Measurements from ENCODE around the gene ARHGAP32. TPM values are rescaled to one million over a fixed set of nuclear protein-coding genes. Genes with fewer than 3 reads are reported as not detected.
"Not testable (repeated sequence)": the region's sequence is repeated elsewhere in the genome, so short reads cannot be mapped to it uniquely, and the experiment has no call there.

Gene ARHGAP32
- total RNA-seq, 4 donors from 2014 or later: 10.0 to 53.7 (median 34.1) TPM

DNA sequence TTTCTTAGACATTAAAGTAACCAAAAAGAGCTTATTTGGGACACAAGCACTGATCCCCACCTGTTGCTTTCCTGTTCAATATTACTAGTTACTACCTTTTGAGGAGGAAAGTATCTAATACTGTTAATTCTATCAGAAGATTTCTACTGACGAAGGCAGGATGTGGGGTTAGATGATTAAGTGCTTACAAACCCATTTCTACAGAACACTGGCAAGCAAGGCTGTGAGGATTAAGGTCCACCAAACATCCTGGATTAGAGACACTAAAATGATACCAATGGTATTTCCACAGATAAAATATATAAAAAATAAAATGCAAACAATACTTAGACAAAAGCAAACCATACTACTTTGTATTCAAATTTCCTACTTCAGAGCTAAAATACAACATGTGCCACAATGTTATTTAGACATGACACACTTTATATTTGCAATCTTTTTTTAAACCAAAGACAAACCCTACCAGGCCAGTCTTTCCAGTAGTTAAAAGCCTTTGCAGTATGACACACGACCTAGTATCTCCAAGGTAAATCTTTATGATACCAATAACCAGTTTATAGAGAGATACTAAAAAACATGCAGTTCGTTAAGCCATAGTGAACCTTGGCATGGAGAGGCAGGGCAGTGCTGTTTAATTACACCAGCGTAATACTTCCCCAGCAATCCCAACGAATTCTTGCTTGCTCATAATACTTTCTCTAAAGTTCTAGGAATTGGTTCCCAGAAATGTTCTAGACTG lies 178.2 kb downstream of the ARHGAP32 start:
- DNase-seq: no peak
- H3K27me3 ChIP-seq: no peaks in the 10 kb centered on the region
- intact Hi-C loops (cut with DNase I; ENCODE audit: low total_unique reads): no loop called here
- no peaks in the 10 kb centered on the region for H3K9me3 ChIP-seq
- TF ChIP-seq, protein P1, sequence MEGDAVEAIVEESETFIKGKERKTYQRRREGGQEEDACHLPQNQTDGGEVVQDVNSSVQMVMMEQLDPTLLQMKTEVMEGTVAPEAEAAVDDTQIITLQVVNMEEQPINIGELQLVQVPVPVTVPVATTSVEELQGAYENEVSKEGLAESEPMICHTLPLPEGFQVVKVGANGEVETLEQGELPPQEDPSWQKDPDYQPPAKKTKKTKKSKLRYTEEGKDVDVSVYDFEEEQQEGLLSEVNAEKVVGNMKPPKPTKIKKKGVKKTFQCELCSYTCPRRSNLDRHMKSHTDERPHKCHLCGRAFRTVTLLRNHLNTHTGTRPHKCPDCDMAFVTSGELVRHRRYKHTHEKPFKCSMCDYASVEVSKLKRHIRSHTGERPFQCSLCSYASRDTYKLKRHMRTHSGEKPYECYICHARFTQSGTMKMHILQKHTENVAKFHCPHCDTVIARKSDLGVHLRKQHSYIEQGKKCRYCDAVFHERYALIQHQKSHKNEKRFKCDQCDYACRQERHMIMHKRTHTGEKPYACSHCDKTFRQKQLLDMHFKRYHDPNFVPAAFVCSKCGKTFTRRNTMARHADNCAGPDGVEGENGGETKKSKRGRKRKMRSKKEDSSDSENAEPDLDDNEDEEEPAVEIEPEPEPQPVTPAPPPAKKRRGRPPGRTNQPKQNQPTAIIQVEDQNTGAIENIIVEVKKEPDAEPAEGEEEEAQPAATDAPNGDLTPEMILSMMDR (IDR thresholded peaks at IDR 0.05): no peak
- TF ChIP-seq POLR2A (IDR thresholded peaks at IDR 0.05): no peak
- H3K4me3 ChIP-seq: no peak overlapping the region
- no peak overlapping the region for H3K27ac ChIP-seq
- H3K4me1 ChIP-seq: no peaks in the 10 kb centered on the region
- no peaks in the 10 kb centered on the region for H3K36me3 ChIP-seq

DNA sequence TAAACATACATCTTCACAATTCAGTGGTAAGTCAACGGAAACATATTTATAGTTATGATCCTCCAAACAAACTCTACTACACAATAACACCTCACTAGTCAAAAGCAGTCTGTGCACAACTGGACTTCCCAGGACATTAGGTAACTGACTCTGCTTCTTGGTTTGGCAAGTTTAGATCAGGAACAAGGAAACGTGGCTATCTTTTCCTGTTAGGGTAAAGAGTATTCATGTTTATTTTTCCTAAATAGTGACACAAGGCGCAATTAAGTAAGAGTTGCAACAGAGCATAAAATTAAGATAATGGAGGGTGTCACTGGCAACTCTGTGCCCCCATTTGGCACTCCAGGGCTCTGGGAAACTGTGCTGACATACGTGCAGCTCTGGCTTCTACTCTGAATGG lies 179.2 kb downstream of the ARHGAP32 start:
- Histone ChIP-seq H3K9me3 (no peaks in the 10 kb centered on the region), H3K27me3 (no peaks in the 10 kb centered on the region), H3K4me3 (no peak overlapping the region), H3K4me1 (no peaks in the 10 kb centered on the region), H3K27ac (no peak overlapping the region), H3K36me3 (no peaks in the 10 kb centered on the region)
- DNase-seq: no peak
- intact Hi-C loops (cut with DNase I; ENCODE audit: low total_unique reads): no loop called here
- no peak for TF ChIP-seq POLR2A (IDR thresholded peaks at IDR 0.05)
- TF ChIP-seq, protein P1 (IDR thresholded peaks at IDR 0.05): no peak

DNA sequence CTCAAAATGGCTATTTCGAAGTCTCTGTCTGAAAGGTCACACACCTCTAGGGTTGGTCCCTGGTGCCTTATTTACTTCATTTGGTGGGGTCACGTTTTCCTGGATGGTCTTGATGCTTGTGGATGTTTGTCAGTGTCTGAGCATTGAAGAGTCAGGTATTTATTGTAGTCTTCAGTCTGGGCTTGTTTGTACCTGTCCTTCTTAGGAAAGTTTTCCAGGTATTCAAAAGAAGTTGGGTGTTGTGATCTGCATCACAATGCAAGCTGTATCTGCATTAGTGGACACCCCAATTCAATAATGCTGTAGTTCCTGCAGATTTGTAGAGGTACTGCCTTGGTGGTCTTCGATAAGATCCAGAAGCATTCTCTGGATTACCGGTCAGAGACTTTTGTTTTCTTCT lies 186.0 kb downstream of the ARHGAP32 start:
- no peak for TF ChIP-seq POLR2A (IDR thresholded peaks at IDR 0.05)
- TF ChIP-seq, protein P1 (IDR thresholded peaks at IDR 0.05): no peak
- DNase-seq: no peak

DNA sequence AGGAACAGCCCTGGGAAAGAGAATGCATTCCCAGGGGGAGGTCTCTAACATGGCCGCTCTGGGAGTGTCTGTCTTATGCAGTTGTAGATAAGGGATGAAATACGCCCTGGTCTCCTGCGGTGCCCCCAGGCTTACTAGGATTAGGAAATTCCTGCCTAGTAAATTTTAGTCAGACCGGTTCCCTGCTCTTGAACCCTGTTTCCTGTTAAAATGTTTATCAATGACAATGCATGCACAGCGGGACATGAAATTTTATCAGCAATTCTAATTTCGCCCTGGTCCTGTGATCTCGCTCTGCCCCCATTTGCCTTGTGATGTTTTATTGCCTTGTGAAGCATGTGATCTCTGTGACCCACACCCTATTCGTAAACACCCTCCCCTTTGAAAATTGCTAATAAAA lies 193.0 kb downstream of the ARHGAP32 start:
- H3K4me3 ChIP-seq; H3K36me3 ChIP-seq; intact Hi-C loops (cut with DNase I; ENCODE audit: low total_unique reads); H3K27ac ChIP-seq; H3K4me1 ChIP-seq; DNase-seq; H3K27me3 ChIP-seq: not testable (repeated sequence)
- peaks cover 0 to 26% of the 10 kb centered on the region in 2 donors for H3K9me3 ChIP-seq

More for the DNA sequence above, 186.0 kb downstream of the ARHGAP32 start:
- no peak overlapping the region for H3K27ac ChIP-seq
- H3K4me3 ChIP-seq: no peak overlapping the region
- intact Hi-C loops (cut with DNase I; ENCODE audit: low total_unique reads): no loop called here
- peaks cover 0 to 8% of the 10 kb centered on the region in 2 donors for H3K9me3 ChIP-seq
- H3K27me3 ChIP-seq: no peaks in the 10 kb centered on the region
- no peaks in the 10 kb centered on the region for H3K4me1 ChIP-seq
- no peaks in the 10 kb centered on the region for H3K36me3 ChIP-seq

DNA sequence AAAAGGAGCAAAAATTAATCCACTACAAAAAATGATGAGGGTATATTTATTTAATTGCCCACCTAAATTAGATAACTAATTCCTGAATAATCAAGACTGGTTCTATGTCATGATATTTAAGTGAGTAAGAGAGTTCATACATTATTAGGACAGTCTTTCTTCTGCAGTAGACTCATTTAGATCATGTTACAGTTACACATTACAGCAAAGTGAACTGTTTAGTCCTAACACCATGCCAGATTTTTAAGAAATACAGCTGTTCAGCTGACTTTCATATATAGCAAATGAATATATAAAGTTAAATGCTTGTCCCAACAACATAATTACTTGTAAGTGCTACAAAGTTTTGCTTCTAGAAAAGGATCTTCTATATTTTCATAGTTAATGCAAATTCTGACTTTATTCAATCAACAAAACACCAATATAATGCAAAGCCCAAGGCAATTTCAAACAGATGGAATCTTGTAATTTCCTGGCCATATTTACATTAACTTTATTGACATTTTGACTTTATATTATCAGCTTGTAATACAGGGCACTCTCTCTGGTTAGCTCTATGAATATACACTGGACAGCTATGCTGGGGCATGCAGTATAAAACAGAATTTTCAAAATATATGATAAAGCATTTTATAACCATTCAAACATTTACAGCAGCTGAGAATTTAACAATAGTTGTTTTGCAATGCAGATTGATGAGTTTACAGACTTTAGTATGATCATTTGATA lies 203.7 kb downstream of the ARHGAP32 start:
- intact Hi-C loops (cut with DNase I; ENCODE audit: low total_unique reads): no loop called here
- TF ChIP-seq, protein P1 (IDR thresholded peaks at IDR 0.05): no peak
- no peak for TF ChIP-seq POLR2A (IDR thresholded peaks at IDR 0.05)
- Histone ChIP-seq H3K36me3 (no peaks in the 10 kb centered on the region), H3K4me1 (no peaks in the 10 kb centered on the region), H3K27me3 (no peaks in the 10 kb centered on the region), H3K9me3 (no peaks in the 10 kb centered on the region), H3K4me3 (no peak overlapping the region), H3K27ac (no peak overlapping the region)
- DNase-seq: no peak
